ENCODE results near the gene CASZ1.

CASZ1 gene

DNA sequence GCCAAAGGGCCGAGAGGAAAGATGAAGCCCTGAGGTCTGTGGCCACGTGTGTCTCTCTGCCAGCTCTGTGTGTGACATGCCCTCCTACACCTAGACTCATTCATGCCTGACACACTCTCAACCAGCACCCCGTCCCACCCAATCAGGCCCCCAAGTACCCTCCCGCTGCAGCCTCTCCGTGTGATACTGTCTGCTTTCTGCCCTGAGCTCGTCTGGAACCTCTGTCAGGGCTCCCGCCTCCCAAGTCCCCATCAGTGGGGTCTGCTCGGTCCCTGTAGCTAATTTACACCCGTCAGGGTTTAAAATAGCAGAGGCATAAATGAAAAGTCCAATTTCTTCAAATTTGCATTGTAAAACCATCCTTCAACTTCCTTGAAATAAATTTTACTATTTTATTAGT lies 20.7 kb downstream of the CASZ1 start:
- DNase-seq (ENCODE audit: low spot score), result no peak

DNA sequence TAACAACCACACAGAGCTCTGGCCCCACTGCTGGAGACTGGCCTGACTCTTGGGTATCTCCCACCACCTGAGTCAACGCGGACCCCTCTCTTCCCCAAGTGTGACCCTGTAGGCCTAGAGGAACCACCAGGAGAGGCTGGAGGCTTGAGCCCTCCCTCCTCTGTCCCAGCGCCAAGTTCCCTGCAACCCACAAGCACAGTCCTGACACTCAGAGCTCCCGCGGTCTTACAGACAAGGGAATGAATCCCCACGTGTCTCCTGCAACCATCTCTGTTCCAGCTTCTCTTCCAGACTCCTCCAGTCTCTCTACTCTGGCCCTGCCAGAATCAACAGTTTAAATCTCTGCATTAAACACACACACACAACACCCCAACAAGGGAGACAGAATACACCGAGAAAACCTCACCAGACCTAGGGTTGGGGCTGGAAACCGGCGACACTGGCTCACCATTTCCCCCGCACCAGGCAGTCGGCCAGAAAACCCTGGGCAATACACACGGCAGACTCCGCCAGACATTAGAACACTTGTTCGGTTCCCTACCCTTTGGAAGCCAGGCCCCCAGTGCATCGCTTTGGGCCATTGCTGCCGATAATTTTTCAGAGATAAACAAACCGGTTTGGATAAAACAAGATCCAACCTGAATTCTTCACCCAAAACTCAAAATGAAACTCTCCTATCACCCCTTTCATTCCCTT lies 21.7 kb downstream of the CASZ1 start:
- no peak for DNase-seq (ENCODE audit: low spot score)

DNA sequence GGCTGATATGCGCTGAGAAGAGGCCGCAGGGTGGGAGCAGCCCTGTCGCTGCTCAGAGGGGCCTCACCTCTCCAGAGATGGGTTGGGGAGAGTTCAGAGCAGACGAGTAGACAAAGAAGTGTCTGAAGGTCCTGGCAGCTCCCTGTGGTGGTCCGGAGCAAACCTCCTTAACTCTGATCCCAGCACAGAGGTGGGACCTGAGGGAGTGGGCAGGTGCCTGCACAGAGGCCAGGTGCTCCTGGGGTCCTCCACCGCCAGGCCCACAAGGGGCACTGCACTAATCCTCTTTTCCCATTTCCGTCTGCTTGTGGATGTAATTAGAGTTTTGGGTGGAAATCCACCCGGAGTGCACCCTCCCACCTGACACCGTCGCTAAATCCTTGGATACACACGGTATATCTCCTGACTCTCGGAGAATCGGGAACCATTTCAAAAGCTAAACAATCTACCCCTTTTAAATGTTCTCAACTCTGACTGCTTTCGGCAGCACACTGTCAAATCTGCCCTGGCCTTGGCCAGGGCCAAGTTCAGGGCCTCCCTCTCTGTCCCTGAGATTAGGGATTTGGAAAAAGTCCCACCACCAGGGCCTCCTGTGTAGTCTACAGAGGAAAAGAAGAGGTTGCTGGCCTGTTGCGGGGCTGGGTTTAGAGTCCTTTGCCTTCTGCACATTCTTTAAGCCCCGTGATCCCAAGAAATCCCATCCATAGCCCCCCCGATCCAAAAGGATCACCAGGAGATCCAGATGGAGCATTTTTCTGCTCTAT lies 22.4 kb downstream of the CASZ1 start:
- no peak for DNase-seq (ENCODE audit: low spot score)

DNA sequence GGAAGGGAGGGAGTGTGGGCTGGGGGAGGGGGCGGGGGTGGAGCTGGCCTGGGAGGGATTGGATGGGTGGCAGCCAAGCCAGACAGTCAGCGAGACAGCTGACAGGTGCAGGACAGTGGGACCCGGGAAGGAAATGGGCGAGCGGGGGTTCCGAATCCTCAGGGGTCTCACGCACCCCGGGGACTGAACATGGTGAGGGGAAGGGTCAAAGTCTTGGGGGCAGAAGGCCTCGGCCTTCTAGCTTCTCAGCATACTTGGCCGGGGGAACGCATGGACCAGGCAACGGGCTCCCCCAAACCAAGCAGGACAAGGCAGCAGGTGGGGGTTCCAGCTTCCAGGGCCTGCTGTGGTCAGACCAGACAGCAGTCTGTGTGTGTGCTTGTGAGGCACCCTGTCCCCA lies 23.1 kb downstream of the CASZ1 start:
- DNase-seq (ENCODE audit: low spot score), result no peak

DNA sequence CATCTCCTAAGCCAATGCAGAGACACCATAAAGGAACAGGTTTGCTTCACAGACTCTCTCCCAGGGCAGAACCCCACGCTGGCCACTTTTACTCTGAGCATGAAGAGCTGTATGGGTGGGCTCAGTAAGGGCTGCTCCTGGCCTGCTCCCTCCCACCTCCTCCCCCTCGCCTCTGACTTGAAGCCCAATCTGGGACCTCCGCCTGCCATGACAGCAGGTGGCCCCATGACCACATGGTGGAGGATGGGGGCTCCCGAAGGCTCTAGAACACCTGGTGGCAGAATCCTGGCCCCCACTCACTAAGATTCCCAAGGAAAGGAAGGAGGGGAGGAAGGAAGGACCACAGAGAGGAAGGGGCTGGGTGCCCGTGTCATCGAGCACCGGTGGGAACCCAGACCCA lies 23.7 kb downstream of the CASZ1 start:
- no peak for DNase-seq (ENCODE audit: low spot score)

DNA sequence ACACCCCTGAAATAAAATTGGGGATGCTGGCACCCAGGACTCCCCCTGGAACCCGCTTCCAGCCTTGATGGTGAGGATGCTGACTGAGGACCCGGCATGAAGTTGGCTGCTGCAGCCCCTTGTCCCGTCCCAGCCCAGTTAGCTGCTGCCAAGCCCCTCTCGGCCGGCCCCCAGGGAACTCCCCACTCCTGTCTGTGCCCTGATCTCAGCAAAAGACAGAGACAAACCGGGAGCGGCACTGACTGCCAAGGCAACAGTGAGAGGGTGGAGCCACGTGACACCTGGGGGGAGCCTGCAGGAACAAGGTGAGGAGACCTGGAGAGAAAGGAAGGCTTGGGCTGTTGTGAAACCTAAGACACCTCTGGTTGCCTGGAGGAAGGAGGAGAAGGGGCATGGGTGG lies 24.7 kb downstream of the CASZ1 start:
- DNase-seq (ENCODE audit: low spot score), result no peak

DNA sequence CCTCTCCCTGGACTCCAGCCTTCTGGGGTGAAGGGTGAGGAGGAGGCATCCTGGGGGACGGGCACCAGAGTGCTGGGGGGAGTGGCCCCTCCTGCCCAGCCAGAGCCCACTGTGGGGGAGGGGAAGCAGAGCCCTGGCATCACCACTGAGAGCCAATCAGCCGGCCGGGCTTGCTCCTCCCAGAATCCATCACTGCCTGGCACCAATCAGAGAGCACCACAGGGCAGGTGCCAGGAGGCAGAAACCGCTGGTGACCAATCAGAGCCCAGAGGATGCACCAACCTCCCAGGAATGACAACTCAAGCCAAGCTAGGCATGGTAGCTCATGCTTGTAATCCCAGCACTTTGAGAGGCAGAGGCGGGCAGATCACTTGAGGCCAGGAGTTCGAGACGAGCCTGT lies 27.9 kb downstream of the CASZ1 start:
- no peak for DNase-seq (ENCODE audit: low spot score)

DNA sequence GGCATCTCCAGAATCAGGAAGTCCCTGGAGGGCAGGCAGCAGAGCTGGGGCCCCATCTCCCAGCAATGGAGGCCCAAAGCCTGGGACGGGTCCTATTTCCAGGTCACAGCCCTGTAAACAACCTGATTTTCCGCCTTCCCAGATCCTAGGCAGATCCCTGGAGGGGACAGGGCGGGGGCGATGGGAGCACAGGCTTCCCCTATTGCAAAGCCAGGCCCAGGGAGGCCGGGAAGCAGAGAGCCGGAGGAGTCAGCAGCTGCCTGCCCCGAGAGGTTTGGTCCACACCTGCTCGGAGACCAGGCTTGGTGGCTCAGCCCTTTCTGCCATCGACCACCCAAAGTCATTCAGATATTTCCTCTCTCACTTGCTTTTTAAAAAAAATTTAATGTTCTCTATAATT lies 29.2 kb downstream of the CASZ1 start:
- DNase-seq (ENCODE audit: low spot score), result no peak

DNA sequence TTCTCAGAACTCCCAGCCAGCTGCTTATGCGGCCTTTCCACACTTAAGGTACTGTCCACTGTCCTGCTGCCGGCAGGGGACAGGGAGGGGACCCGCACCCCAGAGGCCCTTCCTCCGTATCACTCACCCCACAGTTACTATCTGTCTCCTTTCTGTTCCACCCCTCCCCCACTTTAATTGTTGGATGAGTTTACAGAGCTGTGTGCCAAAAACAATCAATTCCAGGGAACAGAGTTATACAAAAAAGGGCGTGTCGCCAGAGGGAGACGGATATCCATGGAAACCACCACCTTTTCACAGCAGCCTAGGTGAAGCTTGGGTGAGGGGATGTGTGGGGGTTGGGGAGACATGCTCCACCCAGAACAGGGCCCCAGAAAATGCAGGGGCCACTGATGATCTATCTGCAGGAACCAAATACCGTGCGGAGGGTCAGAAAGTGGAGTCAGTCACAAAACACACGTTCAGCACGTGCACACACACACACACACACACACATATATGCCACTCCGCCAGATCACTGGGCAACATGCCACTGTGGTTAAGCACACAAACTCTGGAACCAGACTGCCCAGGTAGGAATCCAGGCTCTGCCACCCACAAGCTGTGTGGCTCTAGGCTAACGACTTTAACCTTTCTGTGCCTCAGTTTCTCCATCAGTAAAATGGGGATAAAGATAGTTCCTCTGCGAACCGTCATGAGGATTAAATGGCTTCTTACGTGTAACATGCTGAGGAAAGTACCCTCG lies 30.5 kb downstream of the CASZ1 start:
- DNase-seq (ENCODE audit: low spot score), result no peak

DNA sequence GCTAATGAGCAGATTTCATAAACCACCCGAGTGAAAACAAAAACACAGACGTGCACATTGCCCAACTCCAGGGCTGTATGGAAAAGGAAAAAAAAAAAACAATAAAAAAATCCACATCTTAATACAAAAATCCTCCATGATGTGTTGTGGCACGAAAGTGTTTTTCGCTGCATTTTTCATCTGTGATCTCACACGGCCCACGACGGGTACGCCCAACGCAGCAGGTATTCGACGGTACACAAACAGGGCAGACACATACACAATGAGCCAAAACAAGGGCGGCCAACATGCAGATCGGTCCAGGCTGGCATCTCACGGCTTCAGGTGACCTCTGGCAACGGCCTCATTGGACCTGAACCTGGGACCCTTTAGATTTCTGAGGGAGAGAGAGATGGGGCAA lies 31.1 kb downstream of the CASZ1 start:
- no peak for DNase-seq (ENCODE audit: low spot score)

DNA sequence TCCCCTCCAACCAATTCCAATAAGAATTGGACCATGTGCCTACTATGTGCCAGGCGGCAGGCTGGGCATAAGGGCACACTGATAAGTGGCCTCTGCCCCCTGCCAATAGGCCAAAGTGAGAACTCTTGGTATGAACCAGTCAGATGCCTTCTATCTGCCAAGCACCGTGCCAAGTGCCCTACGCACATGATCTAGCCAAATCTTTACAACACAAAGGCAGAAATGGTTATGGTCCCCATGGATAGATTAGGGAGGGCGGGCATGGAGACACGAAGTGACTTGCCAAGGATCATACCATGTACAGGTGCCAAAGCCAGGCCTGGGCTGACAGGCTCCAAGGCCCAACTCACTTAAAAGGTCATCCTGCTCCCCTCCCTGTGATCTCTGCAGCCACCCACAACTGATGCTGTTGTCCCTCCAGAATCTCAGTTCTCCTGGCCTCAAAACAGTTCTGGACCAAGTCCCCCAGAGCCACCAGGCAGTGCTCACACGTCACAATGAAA lies 32.1 kb downstream of the CASZ1 start:
- no peak for DNase-seq (ENCODE audit: low spot score)

DNA sequence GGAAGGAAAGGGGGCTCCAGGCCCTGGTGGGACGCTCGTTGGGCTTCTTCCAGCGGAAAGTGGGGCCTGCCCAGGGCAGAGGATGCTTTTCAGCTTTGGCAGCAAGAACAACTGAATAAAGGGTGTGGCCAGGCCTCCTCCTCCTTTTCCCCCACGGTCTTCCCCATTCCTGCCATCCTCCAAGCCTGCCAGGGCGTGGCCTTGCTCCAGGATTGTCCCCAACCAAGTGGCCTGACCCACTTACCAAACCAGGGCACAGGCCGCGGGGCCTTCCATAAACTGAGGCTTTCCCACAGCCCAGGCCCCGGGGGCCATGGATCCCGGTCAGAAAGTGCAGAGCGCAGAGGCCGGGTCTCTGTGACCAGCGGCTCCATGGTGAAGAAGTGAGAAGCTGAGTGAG lies 33.6 kb downstream of the CASZ1 start:
- no peak for DNase-seq (ENCODE audit: low spot score)

DNA sequence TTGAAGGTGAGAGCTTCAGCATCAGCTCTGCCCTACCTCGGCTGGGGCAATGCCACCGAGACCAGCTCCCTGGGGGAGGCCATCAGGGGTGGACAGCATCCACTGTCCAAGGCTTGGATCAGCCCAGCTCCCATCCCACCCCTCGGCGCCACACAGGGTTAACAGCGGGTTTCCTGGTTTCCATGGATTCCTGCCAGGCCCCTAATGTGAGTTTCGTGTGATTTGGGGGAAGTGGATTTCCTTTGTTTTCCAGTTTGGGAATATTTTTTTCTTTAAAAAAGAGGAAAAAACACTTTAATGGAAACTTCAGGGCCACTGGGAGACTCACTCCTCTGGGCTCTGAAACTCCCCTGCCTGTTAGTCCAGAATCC lies 34.3 kb downstream of the CASZ1 start:
- DNase-seq (ENCODE audit: low spot score), result no peak

DNA sequence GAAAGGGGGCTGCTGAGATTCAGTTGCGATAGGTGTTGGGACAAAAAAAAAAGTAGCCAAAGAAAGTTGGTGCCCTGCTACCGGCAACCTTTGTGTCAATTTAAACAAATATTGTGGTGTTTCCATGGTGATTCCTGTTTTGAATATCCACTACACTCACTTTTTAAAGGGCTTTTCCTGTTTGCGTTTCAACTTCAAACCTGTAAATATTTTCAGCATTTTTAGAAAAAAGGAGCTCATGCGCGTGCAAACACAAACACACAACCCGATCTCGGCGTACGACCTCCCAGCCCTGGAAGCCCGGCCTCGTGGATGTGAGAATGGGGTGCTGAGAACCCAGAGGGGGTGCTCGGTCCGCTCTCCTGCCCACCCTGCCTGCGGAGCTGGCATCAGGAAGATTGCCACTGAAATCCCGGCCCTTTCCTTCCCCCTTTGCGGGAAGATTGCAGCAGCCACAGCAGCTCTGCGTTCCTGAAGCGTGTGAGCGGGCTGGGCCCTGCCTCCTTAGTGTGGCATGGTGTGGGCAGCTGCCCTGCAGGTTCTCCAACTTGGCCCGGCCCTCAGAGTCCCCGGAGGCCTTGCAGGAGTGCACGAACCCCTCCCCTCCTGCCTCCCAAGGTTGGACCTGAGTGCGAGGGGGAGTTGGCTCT lies 34.8 kb downstream of the CASZ1 start:
- no peak for DNase-seq (ENCODE audit: low spot score)

DNA sequence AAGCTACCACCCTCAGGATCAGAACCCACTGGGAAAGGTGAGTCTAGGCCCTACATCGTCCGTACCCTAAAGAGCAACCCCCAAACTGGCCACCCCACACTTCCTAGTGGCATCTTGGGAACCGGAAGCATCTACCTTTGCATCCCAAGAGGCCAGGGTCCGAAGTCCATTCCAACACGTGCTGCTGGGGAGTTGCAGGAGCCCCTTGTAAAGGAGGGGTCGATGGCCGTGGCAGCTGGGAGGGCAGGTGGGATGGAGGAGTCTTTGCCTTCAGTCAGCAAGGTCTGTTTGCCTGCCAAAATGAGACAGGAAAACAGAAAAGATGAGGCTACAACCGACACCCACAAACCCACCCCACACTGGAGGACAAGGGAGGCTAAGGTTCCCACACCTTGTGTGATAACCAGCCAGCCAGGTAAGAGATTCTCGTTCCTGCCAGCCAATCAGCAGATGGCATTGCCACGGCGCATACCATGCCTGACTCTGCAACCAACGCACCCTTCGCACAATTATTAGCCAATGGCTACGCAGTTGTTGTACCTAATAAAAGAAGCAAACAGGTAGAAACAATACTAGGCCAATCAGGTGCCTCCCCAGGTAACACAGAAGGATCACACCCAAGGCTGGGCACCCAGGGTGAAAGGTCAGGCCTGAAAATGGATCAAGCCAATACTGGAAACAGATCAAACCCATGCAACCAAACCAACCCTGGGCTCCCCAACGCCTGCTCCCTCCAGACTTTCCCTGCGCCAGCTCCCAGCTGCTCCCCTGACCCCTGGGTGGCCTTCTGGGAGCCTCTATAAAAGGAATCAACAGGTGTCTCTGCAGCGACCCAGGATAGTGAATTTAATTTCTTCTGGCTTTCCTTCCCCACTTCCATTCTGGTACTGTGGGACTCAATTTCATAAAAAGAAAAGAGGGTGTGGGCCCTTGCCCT lies 35.6 kb downstream of the CASZ1 start:
- no peak for DNase-seq (ENCODE audit: low spot score)

DNA sequence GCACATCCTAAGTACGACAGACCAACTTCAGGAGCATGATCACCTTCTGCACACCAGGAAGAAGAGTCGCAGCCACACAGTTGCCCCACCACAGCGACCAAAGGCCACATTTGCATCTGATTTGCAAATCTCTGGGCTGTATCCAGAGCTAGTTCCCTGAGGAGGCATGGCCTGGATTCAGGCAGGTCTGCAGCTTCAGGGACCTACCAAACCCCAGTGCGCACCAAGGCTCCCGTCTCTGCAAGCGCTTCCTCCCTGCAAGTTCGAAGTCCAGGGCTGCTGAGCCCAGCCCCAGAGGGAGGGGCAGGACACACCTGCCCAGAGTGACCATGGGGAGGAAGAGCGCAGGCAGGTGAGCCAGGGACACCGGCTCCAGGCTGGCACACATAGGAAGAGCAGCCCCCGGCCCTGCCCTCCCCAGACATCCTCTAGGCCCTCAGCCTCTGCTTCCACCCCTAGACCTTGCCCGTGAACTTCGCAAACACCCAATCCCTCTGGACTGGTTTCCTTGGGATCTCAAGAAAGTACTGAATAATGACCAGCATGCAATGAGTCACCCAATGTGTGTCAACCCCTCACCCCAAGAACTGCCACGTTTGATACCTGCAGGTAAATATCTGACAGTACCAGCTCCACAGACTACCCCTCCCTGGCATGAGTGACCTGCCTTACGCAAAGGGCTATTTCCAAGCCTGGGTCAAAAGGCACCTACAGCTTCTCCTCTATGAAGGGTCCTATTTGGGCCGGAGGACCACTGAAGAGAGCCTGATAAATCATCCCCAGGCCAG lies 36.8 kb downstream of the CASZ1 start:
- no peak for DNase-seq (ENCODE audit: low spot score)

DNA sequence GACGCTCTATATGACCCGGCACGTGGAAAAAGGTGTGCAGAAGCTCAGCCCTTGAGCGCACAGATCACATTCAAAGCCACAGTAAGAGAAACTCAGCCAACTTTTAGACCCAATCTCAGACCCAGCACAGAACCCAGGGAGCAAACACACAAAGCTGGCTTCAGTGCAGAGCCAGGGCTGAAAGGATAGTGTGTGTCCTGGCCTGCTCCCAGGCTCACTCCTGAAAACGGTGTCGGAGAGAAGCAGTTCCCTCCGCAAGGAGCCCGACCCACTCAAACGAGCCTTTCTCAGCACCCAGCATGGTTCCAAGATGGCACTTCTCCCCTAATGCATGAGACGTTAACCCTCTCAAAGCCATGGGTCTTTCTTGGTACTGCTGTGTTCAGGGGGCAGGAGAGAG lies 39.6 kb downstream of the CASZ1 start:
- DNase-seq (ENCODE audit: low spot score), result no peak

DNA sequence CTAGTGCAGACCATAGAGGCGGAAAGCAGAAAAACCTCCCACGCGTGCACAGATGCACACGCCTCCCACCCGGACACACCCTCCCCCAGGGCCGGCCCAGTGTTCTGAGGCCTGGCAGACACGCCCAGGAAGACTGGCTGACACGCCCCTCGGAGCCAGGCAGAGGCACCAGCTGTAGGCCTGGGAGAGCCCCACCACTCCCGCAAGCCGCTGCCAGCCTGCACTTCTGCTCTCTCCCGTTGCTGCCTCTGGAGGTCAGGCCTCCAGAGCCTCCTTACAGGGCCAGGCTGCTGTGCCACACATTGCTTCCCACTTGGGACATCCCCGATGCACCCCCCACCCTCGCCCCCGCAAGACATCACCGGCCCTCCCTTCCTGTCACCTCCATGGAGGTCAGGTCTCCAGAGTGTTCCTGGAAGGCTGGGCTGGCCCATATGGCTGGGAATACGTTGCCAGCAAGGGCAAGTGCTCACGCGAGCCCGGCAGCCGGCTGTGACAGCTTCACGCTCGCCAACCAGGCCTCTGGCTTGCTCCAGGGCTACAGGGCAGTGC lies 40.4 kb downstream of the CASZ1 start:
- DNase-seq (ENCODE audit: low spot score), result no peak

DNA sequence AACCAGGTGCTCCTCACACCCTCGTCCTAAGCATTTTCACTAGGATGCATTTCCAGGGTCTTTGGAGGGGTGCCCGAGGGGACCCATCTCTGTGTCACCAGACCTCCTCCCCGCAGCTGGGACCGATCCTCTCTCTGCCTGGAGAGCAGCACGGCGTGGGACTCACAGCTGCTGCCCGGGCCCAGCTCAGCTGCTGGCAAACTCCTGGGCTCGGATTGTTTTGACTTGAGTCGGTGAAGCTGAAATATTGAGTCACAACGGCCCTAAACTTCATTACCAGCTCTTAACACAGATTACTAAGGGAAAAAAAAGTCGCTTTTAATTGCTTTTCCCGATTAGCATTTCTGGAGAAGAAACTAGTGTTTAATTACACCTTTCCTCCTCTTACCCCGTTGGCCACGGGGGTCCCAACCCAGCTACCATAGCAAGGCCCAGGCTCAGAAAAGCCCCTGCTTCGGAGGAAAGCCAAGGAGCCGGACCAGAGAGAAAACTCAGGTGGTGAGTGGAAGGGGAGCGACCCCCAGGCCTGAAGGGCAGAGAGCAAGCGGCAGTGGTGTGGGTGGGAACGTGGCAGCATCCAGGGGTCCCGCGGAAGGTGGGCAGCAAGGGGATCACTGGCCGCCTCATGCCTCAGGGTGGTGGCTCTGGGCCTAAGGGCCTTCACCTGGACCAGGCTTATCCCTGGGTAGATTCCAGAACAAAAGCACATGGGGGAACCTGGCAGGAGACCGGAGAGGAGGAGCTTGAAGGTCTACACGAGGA lies 41.7 kb downstream of the CASZ1 start:
- no peak for DNase-seq (ENCODE audit: low spot score)

DNA sequence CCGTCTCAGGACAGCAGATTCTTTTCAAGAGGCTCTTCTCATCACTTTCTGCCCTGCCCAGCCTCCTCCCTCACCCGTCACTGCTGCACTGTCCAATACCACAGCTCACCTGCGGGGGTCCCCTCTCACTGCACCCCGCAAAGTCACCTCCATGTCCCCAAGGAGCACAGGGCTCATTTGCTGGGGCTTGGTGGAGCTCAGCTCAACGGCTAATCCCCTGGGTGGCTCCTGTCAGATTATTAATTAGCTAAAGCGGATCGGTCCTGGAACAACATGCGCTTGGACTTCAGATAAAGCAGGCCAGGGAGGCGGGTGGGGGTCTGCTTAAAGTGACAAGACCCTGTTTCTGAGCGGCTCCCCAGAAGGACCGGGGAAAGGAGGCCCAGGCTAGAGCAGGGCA lies 43.1 kb downstream of the CASZ1 start:
- DNase-seq (ENCODE audit: low spot score), result no peak

Measured in hematopoietic multipotent progenitor cell treated with erythropoietin and hydrocortisone succinate and interleukin-3 and kit ligand, for 17 days (in vitro differentiated cells).